GM18870 (cell line): ENCODE measurements around the gene MRGPRG.

Source experiments
- ATAC-seq: cut with Tn5 transposase; IDR thresholded peaks from one replicate; pipeline ENCODE4 v1.9.1; 2021; ENCODE audit warnings: moderate library complexity; ENCODE audit not compliant: unreplicated experiment

Gene MRGPRG

GRCh38 chr11:3195251-3196160 lies 23.1 kb downstream of the MRGPRG start:
- no peak for ATAC-seq

DNA sequence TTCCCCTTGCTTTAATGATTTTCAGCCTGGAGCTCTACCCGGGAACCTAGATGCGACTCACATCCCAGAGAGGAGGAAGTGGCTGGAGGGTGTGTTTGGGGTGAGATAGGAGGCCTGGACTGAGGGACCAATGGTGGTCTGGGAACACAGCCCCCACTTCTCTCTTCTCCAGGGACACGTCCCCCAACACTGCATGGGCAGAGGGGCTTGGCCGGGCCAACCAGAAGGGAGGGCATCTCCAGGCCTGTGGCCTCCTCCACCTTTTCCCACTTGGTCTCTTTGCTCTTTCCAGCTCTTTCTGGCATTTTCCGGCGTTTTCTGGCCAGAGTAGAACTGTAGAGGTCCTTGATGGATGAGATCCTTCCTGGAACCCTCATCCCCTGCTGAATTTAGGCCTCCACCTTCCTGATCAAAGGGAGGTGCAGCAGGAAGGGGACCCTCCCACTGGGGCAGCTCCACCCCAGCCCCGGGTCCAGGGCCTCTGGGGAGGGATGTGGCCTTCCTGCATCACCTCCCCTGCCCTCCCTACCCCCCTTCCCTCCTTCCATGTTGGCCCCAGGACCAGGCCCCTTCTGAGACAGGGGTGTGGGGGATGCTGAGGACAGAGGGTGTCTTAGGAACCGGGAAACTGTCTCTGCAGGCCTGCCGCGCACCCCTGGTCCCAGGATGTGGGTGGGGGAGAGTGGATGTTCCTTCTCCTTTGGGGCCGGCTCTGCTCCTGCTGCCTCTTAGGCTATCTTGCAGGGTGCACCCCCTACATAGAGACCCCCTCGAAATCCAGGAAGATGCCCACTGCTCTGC lies 24.4 kb downstream of the MRGPRG start:
- no peak for ATAC-seq

- ATAC-seq, result no peak
Observed at GRCh38 chr11:3193373-3194015, 25.1 kb downstream of the MRGPRG start.

DNA sequence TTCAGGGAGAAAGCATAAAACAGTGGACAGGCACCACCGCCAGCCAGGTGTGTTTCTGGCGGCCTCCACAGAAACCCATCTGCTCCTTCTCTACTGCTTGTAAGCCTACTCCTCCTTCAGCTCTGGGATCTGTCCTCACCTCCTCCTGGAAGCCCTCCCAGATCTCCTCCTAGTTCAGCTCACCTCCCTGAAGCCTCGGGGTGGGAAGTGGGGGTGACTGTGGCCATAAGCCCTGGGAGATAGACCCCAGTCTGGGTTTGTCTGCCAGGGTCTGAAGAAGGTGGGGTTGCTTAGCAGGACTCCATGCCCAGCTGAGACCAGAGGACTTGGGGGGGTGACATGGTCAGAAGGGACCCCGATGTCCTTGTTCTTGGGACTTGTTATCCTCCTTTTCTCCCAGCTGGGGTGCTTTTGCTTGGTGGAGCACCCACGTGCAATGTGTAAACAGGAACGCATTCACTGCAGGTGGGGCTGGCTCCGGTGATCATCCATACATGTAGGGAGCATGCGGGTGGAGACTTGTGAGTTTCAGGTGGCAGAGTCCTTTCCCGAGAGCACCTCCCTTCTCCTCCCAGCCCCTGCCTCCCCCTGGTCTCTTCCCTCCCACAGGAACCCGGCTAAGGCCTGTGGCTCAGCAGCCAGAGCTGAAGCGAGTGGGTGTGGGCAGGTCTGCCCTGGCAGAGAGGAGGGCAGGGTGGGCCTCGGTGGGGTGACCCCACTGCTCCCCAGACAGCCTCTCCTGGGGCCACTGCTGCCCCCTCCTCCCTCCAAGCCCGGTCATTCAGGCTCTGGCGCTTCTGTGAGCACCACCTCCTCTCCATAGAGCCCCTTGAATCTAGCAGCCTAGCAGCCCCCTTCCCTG lies 25.9 kb downstream of the MRGPRG start:
- ATAC-seq, result no peak

- ATAC-seq, result no peak
Observed at GRCh38 chr11:3191586-3192324, 26.9 kb downstream of the MRGPRG start.

GRCh38 chr11:3190600-3190999 lies 28.0 kb downstream of the MRGPRG start:
- ATAC-seq, result no peak

DNA sequence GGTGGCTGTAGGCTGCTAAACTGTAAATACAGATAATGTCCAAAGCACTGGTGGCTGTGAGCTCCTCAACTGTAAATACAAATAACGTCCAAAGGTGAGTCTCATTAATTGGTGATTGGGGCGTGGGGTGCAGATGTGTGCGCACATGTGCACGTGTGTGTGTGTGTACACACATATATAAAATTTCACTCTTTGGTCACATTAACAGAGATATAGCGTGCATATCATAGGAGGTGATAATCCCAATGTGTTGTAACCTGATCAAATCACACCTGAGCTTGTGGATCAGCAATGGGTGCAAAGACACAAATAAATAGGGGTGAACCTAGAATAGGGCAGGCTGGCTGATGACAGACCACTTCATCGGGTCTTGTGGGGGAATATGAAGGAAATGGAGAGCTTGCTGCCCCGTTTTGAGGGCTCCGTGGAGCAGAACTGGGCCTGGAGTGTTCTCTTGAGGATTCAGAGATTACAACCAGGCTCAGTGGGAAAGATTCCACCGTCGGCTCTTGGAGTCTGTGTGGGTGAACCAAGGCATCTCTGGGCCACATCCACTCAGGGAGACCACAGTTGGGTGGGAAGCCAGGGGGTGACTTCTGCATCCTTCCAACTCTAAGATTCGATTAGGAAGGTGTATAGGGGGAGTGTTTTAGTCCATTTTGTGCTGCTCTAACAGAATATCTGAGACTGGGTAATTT lies 28.6 kb downstream of the MRGPRG start:
- no peak for ATAC-seq

DNA sequence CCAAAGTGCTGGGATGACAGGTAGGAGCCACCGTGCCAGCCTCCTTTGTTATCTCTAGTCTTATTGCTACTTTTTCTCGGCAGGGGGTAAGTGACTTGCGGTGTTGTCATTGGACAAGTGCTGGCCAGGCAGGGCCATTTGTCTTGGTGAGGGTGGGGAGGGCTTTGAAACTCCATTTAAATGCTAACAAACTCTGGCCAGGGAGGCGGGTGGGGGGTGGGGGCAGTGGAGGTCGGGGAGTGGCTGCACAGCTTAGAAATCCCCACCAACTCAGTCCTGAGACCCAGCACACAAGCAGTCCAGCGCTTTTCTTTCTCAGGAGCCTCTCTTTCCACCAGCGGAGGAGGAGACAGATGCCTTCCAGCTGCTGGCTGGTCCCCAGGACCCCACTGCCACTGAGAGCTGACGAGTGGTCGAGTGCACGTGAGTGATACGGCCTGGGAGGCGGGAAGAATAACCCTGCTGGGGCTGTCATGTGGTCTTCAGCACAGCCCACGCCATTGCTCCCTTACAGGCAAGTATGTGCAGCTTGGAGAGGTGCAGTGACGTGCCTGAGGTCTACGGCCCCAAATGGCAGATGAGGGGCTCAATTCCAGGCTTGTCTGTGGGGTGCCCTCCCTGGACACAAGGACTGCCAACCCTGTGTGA lies 29.3 kb downstream of the MRGPRG start:
- no peak for ATAC-seq

DNA sequence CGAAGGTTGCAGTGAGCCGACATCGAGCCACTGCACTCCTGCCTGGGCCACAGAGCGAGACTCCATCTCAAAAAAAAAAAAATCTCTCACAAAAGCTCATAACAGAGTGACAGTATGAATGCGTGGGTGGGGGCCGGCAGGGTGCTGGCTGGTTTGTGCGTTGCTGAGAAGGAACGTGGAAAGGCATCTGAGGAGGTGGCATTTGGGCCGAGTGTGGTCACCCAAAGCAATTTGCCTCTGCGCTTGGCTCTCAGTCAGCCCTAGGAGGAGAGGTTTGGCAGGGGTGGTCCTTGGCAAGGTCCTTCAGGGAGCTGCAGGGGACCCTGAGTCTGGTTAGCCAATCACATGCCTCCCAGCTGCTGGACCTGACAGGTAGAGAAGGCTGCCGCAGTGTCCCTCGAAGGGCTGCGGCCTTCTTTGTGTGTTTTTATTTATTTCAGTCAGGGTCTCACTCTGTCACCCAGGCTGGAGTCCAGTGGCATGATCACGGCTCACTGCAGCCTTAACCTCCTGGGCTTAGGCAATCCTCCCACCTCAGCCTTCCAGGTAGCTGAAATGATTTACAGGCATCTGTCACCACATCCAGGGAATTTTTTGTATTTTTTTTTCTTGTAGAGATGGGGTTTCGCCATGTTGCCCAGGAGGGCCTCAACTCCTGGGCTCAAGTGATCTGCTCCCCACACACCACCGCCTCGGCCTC lies 30.0 kb downstream of the MRGPRG start:
- no peak for ATAC-seq

DNA sequence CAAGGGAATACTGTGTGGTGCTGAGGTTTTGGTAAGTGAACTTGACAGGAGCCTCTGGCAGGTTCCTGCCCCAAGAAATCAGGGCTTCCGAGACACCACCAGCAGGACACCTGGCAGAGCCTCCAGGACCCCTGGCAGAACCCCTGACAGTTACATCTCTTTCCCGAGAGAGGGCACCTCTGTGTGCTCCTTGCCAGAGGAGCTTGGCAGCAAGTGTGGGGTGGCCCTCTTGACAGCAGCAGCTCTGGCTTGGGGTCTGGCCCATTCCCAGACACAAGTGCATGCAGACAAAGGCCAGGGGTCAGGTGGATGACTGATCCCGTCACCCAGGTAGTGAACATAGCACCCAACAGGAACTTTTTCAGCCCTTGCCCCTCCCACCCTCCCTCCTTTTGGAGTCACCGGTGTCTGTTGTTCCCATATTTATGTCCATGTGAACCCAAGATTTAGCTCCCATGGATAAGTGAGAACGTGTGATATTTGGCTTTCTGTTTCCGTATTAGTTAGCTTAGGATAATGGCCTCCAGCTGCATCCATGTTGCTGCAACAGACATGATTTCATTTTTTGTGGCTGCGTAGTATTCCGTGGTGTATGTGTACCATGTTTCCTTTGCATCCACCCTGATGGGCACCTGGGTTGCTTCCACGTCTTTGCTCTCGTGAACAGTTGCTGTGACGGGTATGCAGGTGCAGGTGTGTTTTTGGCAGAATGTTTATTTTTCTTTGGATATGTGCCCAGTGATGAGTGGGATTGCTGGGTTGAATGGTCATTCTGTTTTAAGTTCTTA lies 32.3 kb downstream of the MRGPRG start:
- ATAC-seq, result no peak

DNA sequence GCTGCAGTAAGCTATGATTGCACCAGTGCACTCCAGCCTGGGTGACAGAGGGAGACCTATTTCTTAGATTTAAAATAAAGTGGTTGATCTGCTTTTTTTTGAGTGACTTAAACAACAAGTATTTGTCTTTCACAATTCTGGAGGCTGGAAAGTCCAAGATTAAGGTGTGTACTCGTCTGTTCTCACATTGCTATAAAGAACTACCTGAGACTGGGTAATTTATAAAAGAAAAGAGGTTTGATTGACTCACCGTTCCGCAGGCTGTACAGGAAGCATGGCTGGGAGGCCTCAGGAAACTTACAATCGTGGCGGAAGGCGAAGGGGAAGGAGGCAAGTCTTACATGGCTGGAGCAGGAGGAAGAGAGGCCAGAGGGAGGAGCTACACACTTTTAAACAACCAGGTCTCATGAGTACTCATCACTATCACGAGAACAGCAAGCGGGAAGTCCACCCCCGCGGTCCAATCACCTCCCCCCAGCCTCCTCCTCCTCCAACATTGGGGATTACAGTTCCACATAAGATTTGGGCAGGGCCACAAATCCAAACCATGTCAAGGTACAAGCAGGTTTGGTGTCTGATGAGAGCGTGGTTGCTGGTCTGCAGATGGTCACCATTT lies 33.8 kb downstream of the MRGPRG start:
- ATAC-seq, result no peak

- ATAC-seq, result no peak
Observed at GRCh38 chr11:3183523-3183922, 35.1 kb downstream of the MRGPRG start.

GRCh38 chr11:3182462-3182852 lies 36.2 kb downstream of the MRGPRG start:
- ATAC-seq, result no peak

GRCh38 chr11:3181725-3182461 lies 36.7 kb downstream of the MRGPRG start:
- no peak for ATAC-seq

DNA sequence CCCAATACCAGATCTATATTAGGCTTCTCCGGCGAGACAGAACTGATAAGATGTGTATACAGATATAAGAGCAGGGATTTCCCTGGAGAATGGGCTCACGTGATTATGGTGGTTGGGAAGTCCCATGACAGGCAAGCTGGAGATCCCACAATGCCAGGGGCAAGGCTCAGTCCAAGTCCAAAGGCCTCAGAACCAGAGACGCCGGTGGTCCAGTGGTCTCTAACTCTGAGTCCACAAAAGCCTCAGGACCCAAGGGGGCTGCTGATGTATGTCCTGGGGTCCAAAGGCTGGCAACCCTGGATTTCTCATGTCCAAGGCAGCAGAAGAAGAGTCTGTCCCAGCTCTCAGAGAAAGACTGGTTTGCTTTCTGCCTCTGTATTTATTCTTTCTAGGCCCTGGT lies 37.7 kb downstream of the MRGPRG start:
- ATAC-seq, result no peak

DNA sequence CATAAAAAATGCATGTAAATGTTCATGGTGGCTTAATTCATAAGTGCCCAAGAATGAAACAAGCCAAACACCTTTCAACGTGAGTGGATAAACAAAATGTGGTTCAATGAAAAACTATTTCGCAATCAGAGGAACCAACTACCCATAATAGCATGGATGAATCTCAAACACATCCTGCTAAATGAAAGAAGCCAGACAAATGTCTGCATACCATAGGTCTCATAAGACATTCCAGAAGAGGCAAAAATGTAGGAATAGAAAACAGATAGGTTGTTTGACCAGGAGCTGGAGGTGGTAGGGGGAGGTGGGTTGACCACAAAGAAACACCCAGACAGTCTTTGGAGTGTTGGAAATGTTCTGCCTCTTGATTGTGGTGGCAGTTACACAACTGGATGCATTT lies 40.3 kb downstream of the MRGPRG start:
- ATAC-seq, result no peak
